ENCODE measurements around the gene PRMT9.

DNA sequence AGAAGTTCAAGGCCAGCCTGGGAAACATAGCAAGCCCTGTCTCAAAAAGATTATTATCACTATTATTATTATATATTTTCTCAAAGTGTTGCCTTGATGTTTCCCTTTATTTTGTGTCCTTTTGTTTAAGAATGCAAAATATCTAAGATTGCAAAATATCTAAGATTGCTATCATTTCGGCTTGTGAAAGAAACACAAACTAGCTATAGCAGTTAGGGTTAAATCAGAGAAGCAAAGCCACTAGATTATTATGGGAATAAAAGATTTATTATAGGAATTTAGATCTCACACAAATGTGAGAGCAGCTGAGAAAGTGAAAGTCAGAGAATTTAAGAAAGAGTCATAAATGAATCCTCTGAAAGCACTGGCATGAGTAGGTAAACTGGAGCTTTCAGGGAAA is 84.8 kb downstream of the PRMT9 start:
- TF ChIP-seq CTCF (IDR thresholded peaks at IDR 0.05) (no peak), EZH2 (IDR thresholded peaks at IDR 0.05; ENCODE audit: borderline replicate concordance, insufficient read depth, low read depth, low read length, poor library complexity, severe bottlenecking) (no peak)

Measured in B cell (primary cell).